IMR-90 (cell line): ENCODE data around the gene L3MBTL4. TPM values are rescaled to one million over a fixed set of nuclear protein-coding genes. Genes with fewer than 3 reads are reported as not detected.

Experiments
- ATAC-seq: fragments of 200-7000 bp; cut with Tn5 transposase; 2 replicates; pipeline ENCODE4 v1.9.1; 2020; ENCODE audit warnings: low read depth, mild to moderate bottlenecking, moderate library complexity
- BruUV-seq: library from RNA; stranded (reverse); fragments of 400-500 nt; replicated peaks from 2 replicates; lab custom pipeline; 2021; lab: Mats Ljungman, UMichigan
- CTCF ChIA-PET: fragments of 300-600 bp; formaldehyde crosslinking; extraction: SDS; loops from one replicate; lab custom pipeline; 2021; ENCODE audit warnings: antibody characterized with exemption; lab: Yijun Ruan, JAX
- POLR2A ChIA-PET: fragments of 300-600 bp; sonication (Branson Sonifier 250); formaldehyde crosslinking; loops from one replicate; lab custom pipeline; 2022; ENCODE audit warnings: antibody characterized with exemption; ENCODE audit not compliant: unreplicated experiment; lab: Charles Lee
- DNase-seq: peaks from one replicate; pipeline ENCODE4 v3.0.0; 2013
- H2AFZ ChIP-seq: replicated peaks from 2 replicates; pipeline ENCODE3; 2013; ENCODE audit warnings: low read length, mild to moderate bottlenecking; ENCODE audit not compliant: poor library complexity
- H2AK5ac ChIP-seq: 2 replicates; pipeline ENCODE4 v1.6.1; 2013; ENCODE audit warnings: low read depth, low read length, inconsistent platforms
- H2AK9ac ChIP-seq: replicated peaks from 2 replicates; pipeline ENCODE3; 2013; ENCODE audit warnings: mild to moderate bottlenecking, low read depth, low read length, moderate library complexity; ENCODE audit not compliant: poor library complexity
- H2BK120ac ChIP-seq: 2 replicates; pipeline ENCODE4 v1.6.1; 2013; ENCODE audit warnings: low read depth, low read length, inconsistent platforms
- H2BK15ac ChIP-seq: 3 replicates; pipeline ENCODE4 v1.6.1; 2013; ENCODE audit warnings: low read depth, low read length, inconsistent platforms
- H2BK20ac ChIP-seq: 2 replicates; pipeline ENCODE4 v1.6.1; 2013; ENCODE audit warnings: low read depth, mild to moderate bottlenecking, inconsistent platforms, low read length, moderate library complexity
- H2BK5ac ChIP-seq: 2 replicates; pipeline ENCODE4 v1.6.1; 2013; ENCODE audit warnings: mild to moderate bottlenecking, low read depth, low read length, inconsistent platforms; ENCODE audit not compliant: poor library complexity, severe bottlenecking
- H3K14ac ChIP-seq: replicated peaks from 2 replicates; pipeline ENCODE4 v1.6.1; 2013; ENCODE audit warnings: low read depth, low read length, inconsistent platforms
- H3K18ac ChIP-seq: 2 replicates; pipeline ENCODE4 v1.6.1; 2013; ENCODE audit warnings: low read depth, low read length, control low read depth
- H3K23ac ChIP-seq: 2 replicates; pipeline ENCODE4 v1.6.1; 2013; ENCODE audit warnings: low read depth, low read length, inconsistent platforms
- H3K27ac ChIP-seq: 2 replicates; pipeline ENCODE4 v1.5.1; 2013; ENCODE audit warnings: mild to moderate bottlenecking, control low read depth, low read length; ENCODE audit not compliant: insufficient read depth
- H3K27me3 ChIP-seq: 2 replicates; pipeline ENCODE4 v1.6.1; 2013; ENCODE audit warnings: low read length; ENCODE audit not compliant: control insufficient read depth, insufficient read depth
- H3K36me3 ChIP-seq: 2 replicates; pipeline ENCODE4 v1.6.1; 2013; ENCODE audit warnings: low read length, mixed read lengths; ENCODE audit not compliant: control insufficient read depth, insufficient read depth
- H3K4ac ChIP-seq: 2 replicates; pipeline ENCODE4 v1.6.1; 2013; ENCODE audit warnings: low read depth, low read length, inconsistent platforms
- H3K4me1 ChIP-seq: 2 replicates; pipeline ENCODE4 v1.6.1; 2013; ENCODE audit warnings: low read length, mixed read lengths; ENCODE audit not compliant: control insufficient read depth, insufficient read depth
- H3K4me2 ChIP-seq: 2 replicates; pipeline ENCODE4 v1.6.1; 2013; ENCODE audit warnings: low read depth, mild to moderate bottlenecking, control low read depth, low read length, moderate library complexity
- H3K4me3 ChIP-seq: 2 replicates; pipeline ENCODE4 v1.5.1; 2013; ENCODE audit warnings: low read depth, mild to moderate bottlenecking, control low read depth, low read length, moderate library complexity; ENCODE audit not compliant: insufficient read depth
- H3K56ac ChIP-seq: 2 replicates; pipeline ENCODE4 v1.6.1; 2013; ENCODE audit warnings: low read length, inconsistent platforms; ENCODE audit not compliant: insufficient read depth; ENCODE audit errors: extremely low read depth
- H3K79me1 ChIP-seq, 2 experiments: 2 replicates each; pipeline ENCODE4 v1.6.1; 2013; ENCODE audit warnings: low read length in 2 of 2, inconsistent platforms in 1 of 2, low read depth in 1 of 2
- H3K9ac ChIP-seq: 2 replicates; pipeline ENCODE4 v1.6.1; 2013; ENCODE audit warnings: low read depth, low read length, control low read depth
- H3K9me1 ChIP-seq: 2 replicates; pipeline ENCODE4 v1.6.1; 2013; ENCODE audit warnings: low read length, inconsistent platforms; ENCODE audit not compliant: insufficient read depth
- H3K9me3 ChIP-seq: 2 replicates; pipeline ENCODE4 v1.6.1; 2013; ENCODE audit warnings: low read length; ENCODE audit not compliant: control insufficient read depth, insufficient read depth
- H4K20me1 ChIP-seq: 2 replicates; pipeline ENCODE4 v1.6.1; 2013; ENCODE audit warnings: low read length, inconsistent platforms; ENCODE audit not compliant: insufficient read depth
- H4K5ac ChIP-seq: 2 replicates; pipeline ENCODE4 v1.6.1; 2013; ENCODE audit warnings: mild to moderate bottlenecking, low read depth, low read length, control low read depth
- H4K8ac ChIP-seq, 2 experiments: 2 replicates each; pipeline ENCODE4 v1.6.1; 2013; ENCODE audit warnings: low read depth in 2 of 2, low read length in 2 of 2, control low read depth in 1 of 2, inconsistent platforms in 1 of 2
- H4K91ac ChIP-seq: 2 replicates; pipeline ENCODE4 v1.6.1; 2013; ENCODE audit warnings: low read depth, low read length, inconsistent platforms; ENCODE audit not compliant: insufficient read depth
- MAFK ChIP-seq: IDR thresholded peaks from 2 replicates; pipeline ENCODE4 v1.6.1; 2012; ENCODE audit warnings: low read depth, low read length, improper control_type of control experiment
- NFE2L2 ChIP-seq: fragments of 150-350 bp; IDR thresholded peaks from 2 replicates; pipeline ENCODE4 v1.6.1; 2016; ENCODE audit warnings: low read depth, mild to moderate bottlenecking, low read length
- RCOR1 ChIP-seq: IDR thresholded peaks from 2 replicates; pipeline ENCODE4 v1.6.1; 2012; ENCODE audit warnings: mild to moderate bottlenecking, low read length, improper control_type of control experiment; ENCODE audit not compliant: insufficient replicate concordance
- WGBS, 2 experiments: methylation state at CpG; one replicate each; pipeline versions ENCODE4 v1.1.5 to v1.1.7; 2013; ENCODE audit warnings: missing lambda C conversion rate in 2 of 2; ENCODE audit not compliant: insufficient read length in 1 of 2; ENCODE audit errors: extremely low coverage in 2 of 2; 5-methylcytosine and 5-hydroxymethylcytosine counted together
- dilution Hi-C: fragments of 300-500 bp; cut with HindIII; formaldehyde crosslinking; loops from one replicate; pipeline ENCODE4 v1.14.3; 2018; ENCODE audit warnings: low sequenced_read_pairs; ENCODE audit not compliant: unreplicated experiment
- in situ Hi-C: fragments of 300-500 bp; cut with MboI; formaldehyde crosslinking; loops from 3 replicates; pipeline ENCODE4 v1.14.3; 2019; ENCODE audit warnings: low sequenced_read_pairs, inconsistent platforms, mixed read lengths
- intact Hi-C: fragments of 100-400 bp; cut with micrococcal nuclease; formaldehyde crosslinking; loops from 2 replicates; pipeline ENCODE4 v1.10.0; 2022
- polyA plus RNA-seq, 3 experiments: library from polyadenylated mRNA; depleted of rRNA; stranded (reverse); fragments of >200 nt; gene quantifications; 2 replicates each; pipeline ENCODE4 v1.2.3, GENCODE V29; 2012; ENCODE audit warnings: low replicate concordance in 1 of 3
- total RNA-seq: library from RNA; depleted of rRNA; stranded (reverse); fragments of >200 nt; gene quantifications from 2 replicates; pipeline ENCODE4 v1.2.3, GENCODE V29; 2012

The L3MBTL4 gene
- total and polyA plus RNA-seq, 2 of the 4 experiments (the other 2 are of a cell fraction) = under 0.01 to 0.02 TPM

- Histone ChIP-seq H2AFZ (peak overlapping the region; percentile 16), H4K8ac (peak overlapping the region in 1 of 2 experiments; percentile 23; a peak in 1 of 4 replicates), H2BK20ac (peak overlapping the region; percentile 65), H2BK15ac (peak overlapping the region; percentile 1; the same call in 1 of the 3 replicates), H3K4me3 (no peak overlapping the region), H2AK9ac (no peak overlapping the region), H2BK120ac (no peak overlapping the region), H3K4me1 (peaks cover 11% of the 10 kb centered on the region), H3K9me3 (no peaks in the 10 kb centered on the region), H3K27ac (no peak overlapping the region), H4K91ac (no peak overlapping the region), H3K14ac (no peak overlapping the region), H4K20me1 (no peaks in the 10 kb centered on the region), H3K56ac (no peak overlapping the region), H3K4ac (peak overlapping the region; percentile 57; the same call in 1 of the 2 replicates), H3K27me3 (no peaks in the 10 kb centered on the region), H3K23ac (no peak overlapping the region), H3K4me2 (no peak overlapping the region), H2AK5ac (peak overlapping the region; percentile 26), H3K18ac (peak overlapping the region; percentile 34; the same call in 1 of the 2 replicates), H3K79me1 (no peaks in the 10 kb centered on the region), H3K9ac (no peak overlapping the region), H4K5ac (no peak overlapping the region), H3K9me1 (peaks cover 4% of the 10 kb centered on the region), H3K36me3 (no peaks in the 10 kb centered on the region), H2BK5ac (no peak overlapping the region)
- BruUV-seq = no TSS peak
- dilution Hi-C loops (no loop called here), intact Hi-C loops (no loop called here), in situ Hi-C loops (no loop called here)
- DNase-seq = peak; percentile 69
- ChIA-PET CTCF (no interaction called here), POLR2A (no interaction called here)
- ATAC-seq = peak; percentile 78
- TF ChIP-seq RCOR1 (no peak), NFE2L2 (no peak), MAFK (0 out of 2 replicates have a peak, but pooled peaks have one; percentile 15)
- 80% methylated on average over 1 of the region's 5 CpGs; no CpG with 5 or more reads in 1 of the 2 experiments for WGBS, 2 experiments
These were observed 399.3 kb downstream of the L3MBTL4 start for GRCh38 chr18:6015364-6015763.
